ENCODE results near the gene ATAD3B.

GRCh38 chr1:1507305-1507704 lies 35.7 kb downstream of the ATAD3B start:
- TF ChIP-seq CTCF (IDR thresholded peaks at IDR 0.05 in 4 of 5, conservative IDR thresholded peaks at IDR 0.05 in 1 of 5) (no peak), POLR2A (IDR thresholded peaks at IDR 0.05) (no peak)
